ENCODE results near the gene HIPK1.
A peak's percentile ranks its signal among the peaks of the same experiment; 100 is the strongest.

HIPK1 gene

DNA sequence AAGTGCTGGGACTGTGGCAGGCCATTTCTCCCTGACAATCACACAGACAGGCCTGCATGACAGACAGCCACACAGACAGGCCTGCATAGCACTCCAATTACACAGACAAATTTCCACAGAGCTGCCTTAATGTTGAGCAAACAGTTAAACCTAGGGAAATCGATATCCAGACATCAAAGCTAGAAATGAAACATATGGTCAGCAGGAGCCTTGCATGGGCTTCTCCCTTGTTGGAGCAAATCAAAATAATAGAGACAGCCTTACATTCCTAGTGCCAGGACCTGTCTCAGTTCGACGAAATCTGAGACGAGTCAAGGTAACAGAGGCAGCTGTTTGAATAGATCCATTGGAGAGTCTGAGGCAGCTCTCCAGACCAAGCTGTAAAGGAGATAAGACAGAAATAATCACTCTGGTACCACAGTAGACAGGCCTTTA, 92.6 kb downstream of the HIPK1 start:
- DNase-seq, result no peak

DNA sequence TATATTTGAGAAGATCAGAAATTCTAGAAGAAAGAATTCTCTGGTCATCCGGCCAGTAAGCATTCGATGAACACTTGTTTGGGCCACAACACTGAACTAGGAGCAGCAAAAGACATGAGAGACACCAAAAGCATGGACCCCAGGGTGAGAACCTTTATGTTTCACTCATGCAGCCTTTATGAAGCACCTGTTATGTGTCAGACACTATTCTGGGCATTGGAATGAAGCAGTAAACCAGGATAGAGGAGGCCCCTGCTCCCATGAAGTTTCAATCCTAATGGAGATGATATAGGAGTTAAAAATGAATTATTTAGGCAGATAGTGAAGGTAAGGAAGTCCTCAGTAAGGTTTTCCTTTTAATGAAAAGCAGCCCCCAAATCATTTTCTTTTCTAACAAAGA, 93.8 kb downstream of the HIPK1 start:
- DNase-seq, result no peak

DNA sequence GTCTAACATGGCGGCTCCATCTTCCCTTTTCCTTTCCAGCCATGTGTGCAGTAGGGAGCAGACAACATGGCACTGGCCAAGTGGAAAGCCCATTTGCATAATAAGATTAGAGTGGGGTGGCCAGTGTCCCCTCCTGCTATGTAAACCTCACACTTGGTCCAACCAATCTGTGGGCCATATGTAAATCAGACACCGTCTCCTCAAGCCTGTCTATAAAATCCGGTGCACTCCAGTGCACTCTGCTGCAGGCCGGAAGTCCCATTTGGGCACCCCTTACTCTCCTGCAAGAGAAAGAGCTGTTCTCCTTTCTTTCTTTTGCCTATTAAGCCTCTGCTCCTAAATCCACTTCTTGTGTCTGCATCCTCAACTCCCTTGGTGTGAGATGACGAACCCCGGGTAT, 94.3 kb downstream of the HIPK1 start:
- DNase-seq, result peak; percentile 62

DNA sequence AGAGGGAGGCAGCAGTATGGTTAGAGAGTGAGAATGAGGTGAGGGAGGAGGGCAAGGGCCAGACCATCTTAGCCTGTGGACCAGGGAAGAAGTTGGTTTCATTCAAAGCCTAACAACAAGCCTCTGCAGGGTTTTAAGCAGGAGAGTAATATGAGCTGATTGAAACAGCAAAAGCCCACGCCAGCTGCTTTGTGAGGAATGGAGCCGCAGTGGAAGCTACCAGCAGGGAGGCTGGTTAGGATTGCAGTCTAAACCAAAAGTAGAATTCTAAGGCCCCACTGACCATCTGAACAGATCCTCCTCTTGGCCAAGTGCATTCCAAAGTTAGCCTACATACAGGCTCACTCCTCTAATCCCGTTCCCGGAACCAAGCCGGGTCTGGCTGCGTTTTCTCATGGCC, 94.9 kb downstream of the HIPK1 start:
- DNase-seq, result peak; percentile 50

DNA sequence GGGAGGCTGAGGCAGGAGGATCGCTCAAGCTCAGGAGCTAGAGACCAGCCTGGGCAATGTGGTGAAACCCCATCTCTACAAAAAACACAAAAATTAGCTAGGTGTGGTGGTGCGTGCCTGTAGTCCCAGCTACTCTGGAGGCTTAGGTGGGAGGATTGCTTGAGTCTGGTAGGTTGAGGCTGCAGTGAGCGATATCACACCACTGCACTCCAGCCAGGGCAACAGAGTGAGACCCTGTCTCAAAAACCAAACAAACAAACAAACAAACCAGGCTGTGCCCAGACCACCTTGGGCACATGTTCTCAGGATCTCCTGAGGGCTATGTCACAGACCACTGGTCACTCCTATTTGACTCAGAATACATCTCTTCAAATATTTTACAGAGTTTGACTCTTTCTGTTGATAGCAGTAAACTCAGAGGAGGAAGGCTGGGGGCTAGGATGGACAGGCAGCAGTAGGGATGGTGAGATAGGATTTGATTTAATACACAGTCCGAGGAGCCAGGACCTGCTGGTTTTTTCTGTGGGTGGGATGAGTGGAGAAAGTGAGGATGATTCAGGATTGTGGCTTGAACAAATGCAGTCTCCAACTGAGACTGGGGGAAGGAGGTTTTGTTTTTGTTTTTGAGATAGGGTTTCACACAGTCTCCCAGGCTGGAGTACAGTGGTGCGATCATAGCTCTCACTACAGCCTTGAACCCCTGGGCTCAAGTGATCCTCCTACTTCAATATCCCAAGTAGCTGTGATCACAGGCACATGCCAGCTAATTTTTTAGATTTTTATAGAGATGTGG, 96.7 kb downstream of the HIPK1 start:
- no peak for DNase-seq

- DNase-seq, result no peak
Observed at GRCh38 chr1:114026797-114027196, 97.7 kb downstream of the HIPK1 start.
